ENCODE measurements around the gene HASPIN. TPM values are rescaled to one million over a fixed set of nuclear protein-coding genes. Genes with fewer than 3 reads are reported as not detected.

Gene HASPIN
- total RNA-seq, 4 donors from 2014 or later = 1.2 TPM; not detected in 3

DNA sequence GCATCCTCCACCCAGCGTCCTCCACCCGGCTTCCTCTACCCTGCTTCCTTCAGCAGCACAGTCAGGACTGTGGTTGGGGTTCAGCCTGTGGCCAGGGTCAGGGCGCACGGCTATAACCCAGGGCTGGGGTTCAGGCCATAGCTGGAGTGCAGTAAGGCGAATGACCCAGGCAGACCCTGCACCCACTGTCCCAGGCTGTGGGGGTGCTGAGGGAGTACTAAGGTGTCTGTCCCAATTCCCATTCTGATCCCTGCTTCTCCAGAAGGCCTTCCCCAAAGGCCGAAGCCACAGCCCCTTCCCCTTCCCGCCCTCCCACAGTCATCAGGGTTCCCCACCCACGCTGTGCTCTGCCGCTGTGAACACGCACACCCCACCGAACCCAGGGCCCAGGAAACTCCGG lies 42.6 kb upstream of the HASPIN start:
- no peaks in the 10 kb centered on the region for H3K27me3 ChIP-seq
- H3K4me1 ChIP-seq = no peaks in the 10 kb centered on the region
- TF ChIP-seq, protein P1, sequence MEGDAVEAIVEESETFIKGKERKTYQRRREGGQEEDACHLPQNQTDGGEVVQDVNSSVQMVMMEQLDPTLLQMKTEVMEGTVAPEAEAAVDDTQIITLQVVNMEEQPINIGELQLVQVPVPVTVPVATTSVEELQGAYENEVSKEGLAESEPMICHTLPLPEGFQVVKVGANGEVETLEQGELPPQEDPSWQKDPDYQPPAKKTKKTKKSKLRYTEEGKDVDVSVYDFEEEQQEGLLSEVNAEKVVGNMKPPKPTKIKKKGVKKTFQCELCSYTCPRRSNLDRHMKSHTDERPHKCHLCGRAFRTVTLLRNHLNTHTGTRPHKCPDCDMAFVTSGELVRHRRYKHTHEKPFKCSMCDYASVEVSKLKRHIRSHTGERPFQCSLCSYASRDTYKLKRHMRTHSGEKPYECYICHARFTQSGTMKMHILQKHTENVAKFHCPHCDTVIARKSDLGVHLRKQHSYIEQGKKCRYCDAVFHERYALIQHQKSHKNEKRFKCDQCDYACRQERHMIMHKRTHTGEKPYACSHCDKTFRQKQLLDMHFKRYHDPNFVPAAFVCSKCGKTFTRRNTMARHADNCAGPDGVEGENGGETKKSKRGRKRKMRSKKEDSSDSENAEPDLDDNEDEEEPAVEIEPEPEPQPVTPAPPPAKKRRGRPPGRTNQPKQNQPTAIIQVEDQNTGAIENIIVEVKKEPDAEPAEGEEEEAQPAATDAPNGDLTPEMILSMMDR (IDR thresholded peaks at IDR 0.05) = no peak
- no peak for TF ChIP-seq POLR2A (IDR thresholded peaks at IDR 0.05)
- no peaks in the 10 kb centered on the region for H3K9me3 ChIP-seq
- no peak for DNase-seq
- no peak overlapping the region for H3K27ac ChIP-seq
- H3K36me3 ChIP-seq = no peaks in the 10 kb centered on the region
- H3K4me3 ChIP-seq = no peak overlapping the region

DNA sequence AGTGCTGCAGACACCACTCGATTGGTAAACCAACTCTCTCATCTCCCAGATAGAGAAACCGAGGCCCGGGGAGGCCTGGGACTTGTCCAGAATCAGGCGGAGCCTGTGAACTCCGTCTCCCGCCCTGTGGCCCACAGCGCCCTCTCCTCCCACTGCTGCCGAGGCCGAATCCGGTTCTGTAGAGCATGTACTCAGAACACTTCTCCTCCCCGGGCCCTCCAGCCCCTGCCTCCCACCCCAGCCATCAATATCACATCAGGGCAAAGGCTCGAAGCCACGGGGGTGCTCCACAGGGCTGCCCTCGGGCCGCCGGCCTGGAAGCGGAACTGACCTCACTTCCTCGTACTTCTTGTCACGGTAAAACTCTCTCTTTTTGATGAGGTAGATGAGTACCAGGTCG lies 42.1 kb upstream of the HASPIN start:
- TF ChIP-seq POLR2A (IDR thresholded peaks at IDR 0.05) = no peak
- TF ChIP-seq, protein P1 (IDR thresholded peaks at IDR 0.05) = no peak

DNA sequence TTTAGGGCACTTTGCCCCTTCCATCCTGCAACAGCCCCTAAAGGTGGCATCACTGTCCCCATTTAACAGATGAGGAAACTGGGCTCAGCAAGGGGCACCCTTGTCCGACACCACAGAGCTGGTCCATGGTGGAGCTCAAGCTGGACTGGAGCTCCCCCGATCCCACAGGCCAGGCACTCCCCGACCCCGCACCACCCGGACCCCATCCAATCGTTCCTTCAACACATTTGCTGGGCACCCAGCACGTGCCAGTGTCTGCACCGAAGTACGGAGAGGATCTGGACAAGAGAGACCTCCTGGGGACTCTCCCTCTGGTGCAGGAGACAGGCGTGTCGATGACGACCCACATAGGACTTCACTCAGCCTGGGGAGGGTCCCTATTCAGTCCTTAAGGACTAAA lies 41.7 kb upstream of the HASPIN start:
- Histone ChIP-seq H3K9me3 (no peaks in the 10 kb centered on the region), H3K4me3 (no peak overlapping the region), H3K27me3 (no peaks in the 10 kb centered on the region), H3K36me3 (no peaks in the 10 kb centered on the region), H3K4me1 (no peaks in the 10 kb centered on the region), H3K27ac (no peak overlapping the region)
- no peak for DNase-seq
- TF ChIP-seq, protein P1 (IDR thresholded peaks at IDR 0.05) = no peak
- TF ChIP-seq POLR2A (IDR thresholded peaks at IDR 0.05) = no peak

More for the DNA sequence above, 42.1 kb upstream of the HASPIN start:
- no peak overlapping the region for H3K4me3 ChIP-seq
- H3K27me3 ChIP-seq = no peaks in the 10 kb centered on the region
- H3K4me1 ChIP-seq = no peaks in the 10 kb centered on the region
- H3K9me3 ChIP-seq = no peaks in the 10 kb centered on the region
- H3K27ac ChIP-seq = no peak overlapping the region
- no peaks in the 10 kb centered on the region for H3K36me3 ChIP-seq
- no peak for DNase-seq

DNA sequence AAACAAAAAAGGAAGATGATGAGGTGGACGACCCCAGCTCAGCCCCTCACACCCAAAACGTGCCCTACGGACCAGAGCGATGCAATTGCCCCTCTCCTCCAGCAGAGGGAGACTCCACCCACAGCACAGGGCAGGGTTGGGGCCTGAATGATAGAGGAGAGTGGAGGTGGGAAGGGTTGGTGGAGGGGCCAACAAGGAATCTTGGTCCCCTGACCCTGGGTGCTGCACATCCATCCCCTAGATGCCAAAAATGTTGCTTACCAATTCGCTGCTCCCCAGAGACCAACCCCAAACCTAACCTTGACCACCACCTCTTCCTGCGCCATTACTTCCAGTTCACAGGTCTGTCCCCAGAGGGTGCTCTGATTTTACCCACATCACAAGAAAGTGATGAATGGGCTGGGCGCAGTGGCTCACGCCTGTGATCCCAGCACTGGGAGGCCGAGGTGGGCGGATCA lies 40.6 kb upstream of the HASPIN start:
- peak in 2 of 3 donors; percentile 52 to 71 for DNase-seq
- no peaks in the 10 kb centered on the region for H3K36me3 ChIP-seq

DNA sequence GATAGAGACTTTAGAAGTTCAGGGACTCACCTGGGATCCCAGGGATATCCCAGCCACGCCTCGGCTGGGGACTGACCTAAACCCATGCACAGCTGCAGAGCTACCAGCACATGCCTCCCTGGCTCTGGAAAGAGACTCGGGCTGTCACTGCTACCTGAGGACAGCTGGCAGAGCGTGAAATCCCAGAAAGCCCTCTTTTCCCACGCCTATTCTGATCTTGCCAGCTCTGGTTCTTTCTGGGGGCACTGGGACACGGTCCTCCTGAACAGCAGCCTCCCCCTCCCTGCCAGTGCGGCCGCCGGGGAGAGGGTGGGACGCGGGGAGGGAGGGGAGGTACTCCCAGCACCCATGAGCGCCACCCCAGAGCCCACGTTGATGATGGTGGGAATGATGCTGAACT lies 38.5 kb upstream of the HASPIN start:
- H3K4me1 ChIP-seq = peaks cover 0 to 6% (median 0%) of the 10 kb centered on the region in 4 donors
- no peak overlapping the region for H3K4me3 ChIP-seq
- H3K27me3 ChIP-seq = no peaks in the 10 kb centered on the region
- TF ChIP-seq, protein P1 (IDR thresholded peaks at IDR 0.05) = no peak
- no peak for TF ChIP-seq POLR2A (IDR thresholded peaks at IDR 0.05)
- H3K36me3 ChIP-seq = peaks cover 0 to 1% (median 0%) of the 10 kb centered on the region in 3 donors
- no peak for DNase-seq
- H3K27ac ChIP-seq = peak overlapping the region in 1 of 4 donors; percentile 50
- no peaks in the 10 kb centered on the region for H3K9me3 ChIP-seq

More for the DNA sequence above, 40.6 kb upstream of the HASPIN start:
- no peaks in the 10 kb centered on the region for H3K9me3 ChIP-seq
- no peak overlapping the region for H3K4me3 ChIP-seq
- no peaks in the 10 kb centered on the region for H3K4me1 ChIP-seq
- H3K27me3 ChIP-seq = no peaks in the 10 kb centered on the region
- TF ChIP-seq, protein P1 (IDR thresholded peaks at IDR 0.05) = peak; percentile 78 to 90 (median 83)
- no peak for TF ChIP-seq POLR2A (IDR thresholded peaks at IDR 0.05)
- peak overlapping the region in 1 of 4 donors; percentile 19 for H3K27ac ChIP-seq
